H9 (cell line): ENCODE data around the gene KNSTRN. TPM values are rescaled to one million over a fixed set of nuclear protein-coding genes. Genes with fewer than 3 reads are reported as not detected.

Experiments
- DNase-seq: peaks from one replicate; pipeline ENCODE4 v3.0.0-alpha.2; 2017
- H2AFZ ChIP-seq: one replicate; pipeline ENCODE4 v1.6.1; 2013; ENCODE audit warnings: mild to moderate bottlenecking, low read length, control low read depth, moderate library complexity
- H2AK5ac ChIP-seq: 2 replicates; pipeline ENCODE4 v1.6.1; 2013; ENCODE audit warnings: low read length, control low read depth, mixed read lengths; ENCODE audit not compliant: insufficient read length
- H2BK120ac ChIP-seq: one replicate; pipeline ENCODE4 v1.6.1; 2013; ENCODE audit warnings: low read depth, mild to moderate bottlenecking, low read length, control low read depth, inconsistent platforms; ENCODE audit not compliant: poor library complexity, severe bottlenecking
- H2BK12ac ChIP-seq: 2 replicates; pipeline ENCODE4 v1.6.1; 2013; ENCODE audit warnings: low read length, control low read depth, mixed read lengths, low read depth; ENCODE audit not compliant: insufficient read length
- H2BK15ac ChIP-seq: 2 replicates; pipeline ENCODE4 v1.6.1; 2013; ENCODE audit warnings: low read depth, low read length, control low read depth
- H2BK20ac ChIP-seq: one replicate; pipeline ENCODE4 v1.6.1; 2013; ENCODE audit warnings: low read depth, mild to moderate bottlenecking, low read length, control low read depth, inconsistent platforms; ENCODE audit not compliant: poor library complexity, severe bottlenecking
- H2BK5ac ChIP-seq: 2 replicates; pipeline ENCODE4 v1.6.1; 2013; ENCODE audit warnings: low read length, control low read depth, mixed read lengths; ENCODE audit not compliant: insufficient read length
- H3K14ac ChIP-seq: 2 replicates; pipeline ENCODE4 v1.6.1; 2013; ENCODE audit warnings: low read length, control low read depth; ENCODE audit not compliant: insufficient read depth
- H3K18ac ChIP-seq: 2 replicates; pipeline ENCODE4 v1.6.1; 2013; ENCODE audit warnings: low read depth, mild to moderate bottlenecking, mixed read lengths, low read length, control low read depth; ENCODE audit not compliant: insufficient read length
- H3K23ac ChIP-seq: 2 replicates; pipeline ENCODE4 v1.6.1; 2013; ENCODE audit warnings: low read length, control low read depth, mixed read lengths, low read depth; ENCODE audit not compliant: insufficient read length
- H3K23me2 ChIP-seq: 2 replicates; pipeline ENCODE4 v1.6.1; 2013; ENCODE audit warnings: low read depth, mild to moderate bottlenecking, mixed read lengths, low read length, control low read depth; ENCODE audit not compliant: insufficient read length, poor library complexity, severe bottlenecking
- H3K27ac ChIP-seq: 2 replicates; pipeline ENCODE4 v1.5.1; 2013; ENCODE audit warnings: low read length, control low read depth, mixed read lengths, low read depth; ENCODE audit not compliant: insufficient read length
- H3K27me3 ChIP-seq: 2 replicates; pipeline ENCODE4 v1.6.1; 2013; ENCODE audit warnings: low read length, control low read depth, inconsistent platforms; ENCODE audit not compliant: insufficient read depth
- H3K4ac ChIP-seq: 2 replicates; pipeline ENCODE4 v1.6.1; 2013; ENCODE audit warnings: low read depth, mild to moderate bottlenecking, control low read depth, inconsistent platforms, low read length, moderate library complexity
- H3K4me1 ChIP-seq: 2 replicates; pipeline ENCODE4 v1.6.1; 2013; ENCODE audit warnings: low read length, control low read depth, inconsistent platforms; ENCODE audit not compliant: insufficient read depth
- H3K4me2 ChIP-seq: 2 replicates; pipeline ENCODE4 v1.6.1; 2013; ENCODE audit warnings: low read length, control low read depth, mixed read lengths; ENCODE audit not compliant: insufficient read length, insufficient read depth
- H3K56ac ChIP-seq: 2 replicates; pipeline ENCODE4 v1.6.1; 2013; ENCODE audit warnings: low read depth, mild to moderate bottlenecking, mixed read lengths, low read length, control low read depth; ENCODE audit not compliant: insufficient read length
- H3K79me1 ChIP-seq: 2 replicates; pipeline ENCODE4 v1.6.1; 2013; ENCODE audit warnings: low read depth, mild to moderate bottlenecking, moderate library complexity, low read length, control low read depth, inconsistent platforms; ENCODE audit not compliant: insufficient read depth, poor library complexity, severe bottlenecking
- H3K79me2 ChIP-seq: 2 replicates; pipeline ENCODE4 v1.6.1; 2013; ENCODE audit warnings: low read length, control low read depth, inconsistent platforms; ENCODE audit not compliant: insufficient read depth
- H3K9ac ChIP-seq: 2 replicates; pipeline ENCODE4 v1.6.1; 2013; ENCODE audit warnings: low read length, control low read depth, mixed read lengths; ENCODE audit not compliant: insufficient read length; ENCODE audit errors: extremely low read depth
- H3K9me3 ChIP-seq: one replicate; pipeline ENCODE4 v1.6.1; 2013; ENCODE audit warnings: low read depth, low read length, inconsistent platforms; ENCODE audit not compliant: control insufficient read depth
- H3T11ph ChIP-seq: one replicate; pipeline ENCODE4 v1.6.1; 2013; ENCODE audit warnings: mild to moderate bottlenecking, low read length, control low read depth, inconsistent platforms
- H4K20me1 ChIP-seq: one replicate; pipeline ENCODE4 v1.6.1; 2013; ENCODE audit not compliant: control insufficient read depth, insufficient read length, insufficient read depth
- H4K5ac ChIP-seq: 2 replicates; pipeline ENCODE4 v1.6.1; 2013; ENCODE audit warnings: low read depth, mild to moderate bottlenecking, mixed read lengths, low read length, control low read depth; ENCODE audit not compliant: insufficient read length
- H4K8ac ChIP-seq: replicated peaks from 2 replicates; pipeline ENCODE4 v1.6.1; 2013; ENCODE audit warnings: low read length, control low read depth, mixed read lengths, low read depth; ENCODE audit not compliant: insufficient read length
- H4K91ac ChIP-seq: 2 replicates; pipeline ENCODE4 v1.6.1; 2013; ENCODE audit warnings: low read depth, mild to moderate bottlenecking, moderate library complexity, mixed read lengths, low read length, control low read depth; ENCODE audit not compliant: insufficient read length
- H3K27ac Mint-ChIP-seq, 3 experiments: 2 replicates in 2 of 3; 3 replicates in 1 of 3; pipeline ENCODE4 v1.8.0; 2020 to 2021; ENCODE audit warnings: mixed read lengths in 3 of 3, mild to moderate bottlenecking in 1 of 3, moderate library complexity in 1 of 3
- H3K27me3 Mint-ChIP-seq: 2 replicates; pipeline ENCODE4 v1.8.0; 2021; ENCODE audit warnings: low read depth, mild to moderate bottlenecking, moderate library complexity, mixed read lengths
- H3K36me3 Mint-ChIP-seq, 3 experiments: 2 replicates in 2 of 3; 3 replicates in 1 of 3; pipeline ENCODE4 v1.8.0; 2020 to 2021; ENCODE audit warnings: low read depth in 3 of 3, mixed read lengths in 3 of 3; ENCODE audit not compliant: insufficient read depth in 1 of 3
- H3K4me1 Mint-ChIP-seq, 2 experiments: 2 replicates each; pipeline ENCODE4 v1.8.0; 2020; ENCODE audit warnings: mixed read lengths in 2 of 2
- H3K4me3 Mint-ChIP-seq, 2 experiments: 2 replicates in 1 of 2; 3 replicates in 1 of 2; pipeline ENCODE4 v1.8.0; 2020 to 2021; ENCODE audit warnings: mild to moderate bottlenecking in 2 of 2, mixed read lengths in 2 of 2, moderate library complexity in 1 of 2
- H3K9me3 Mint-ChIP-seq, 2 experiments: 2 replicates in 1 of 2; 3 replicates in 1 of 2; pipeline ENCODE4 v1.8.0; 2020; ENCODE audit warnings: mild to moderate bottlenecking in 2 of 2, mixed read lengths in 2 of 2, moderate library complexity in 1 of 2
- CTCF ChIP-seq: fragments of 200-600 bp; sonication (generic); conservative IDR thresholded peaks from 3 replicates; pipeline ENCODE4 v1.8.0; 2021; ENCODE audit warnings: antibody characterized with exemption, mild to moderate bottlenecking
- WGBS: extraction: QIAGEN DNeasy Blood & Tissue Kit; methylation state at CpG from one replicate; pipeline ENCODE4 v1.1.7; 2013; ENCODE audit warnings: missing lambda C conversion rate, low lambda C conversion rate, mixed read lengths; ENCODE audit not compliant: insufficient read length; ENCODE audit errors: extremely low coverage; 5-methylcytosine and 5-hydroxymethylcytosine counted together
- total RNA-seq: library from RNA; stranded (reverse); gene quantifications from 2 replicates; pipeline ENCODE4 v1.2.1, GENCODE V29; 2021

KNSTRN gene
- total RNA-seq, 1 experiment from 2014 or later: 53.9 TPM

- H3K56ac ChIP-seq: no peak overlapping the region
- H2AFZ ChIP-seq: no peak overlapping the region
- DNase-seq: no peak
- Mint-ChIP-seq H3K4me3 (no peak overlapping the region), H3K27ac (no peak overlapping the region), H3K36me3 (no peaks in the 10 kb centered on the region), H3K27me3 (peaks cover 51% of the 10 kb centered on the region), H3K4me1 (peaks cover 23 to 24% of the 10 kb centered on the region in 2 experiments), H3K9me3 (peaks cover 0 to 2% of the 10 kb centered on the region in 2 experiments; a peak in 1 of 5 replicates)
- H2BK20ac ChIP-seq: no peak overlapping the region
- no peak overlapping the region for H2AK5ac ChIP-seq
- H4K5ac ChIP-seq: no peak overlapping the region
- no peak overlapping the region for H4K91ac ChIP-seq
- peaks cover 6% of the 10 kb centered on the region; the same call in 1 of the 2 replicates for H3K4me1 ChIP-seq
- H4K8ac ChIP-seq: no peak overlapping the region
- no peaks in the 10 kb centered on the region for H3K9me3 ChIP-seq
- no peak for TF ChIP-seq CTCF
- no peak overlapping the region for H2BK5ac ChIP-seq
- no peak overlapping the region for H2BK15ac ChIP-seq
- no peak overlapping the region for H3T11ph ChIP-seq
- no peak overlapping the region for H3K14ac ChIP-seq
- H3K27me3 ChIP-seq: no peaks in the 10 kb centered on the region; the same call in 1 of the 2 replicates
- H3K79me2 ChIP-seq: no peaks in the 10 kb centered on the region
- no peak overlapping the region for H3K4me2 ChIP-seq
- no peaks in the 10 kb centered on the region for H3K79me1 ChIP-seq
- H2BK120ac ChIP-seq: no peak overlapping the region
- H3K9ac ChIP-seq: no peak overlapping the region
- H3K23me2 ChIP-seq: no peaks in the 10 kb centered on the region
- H4K20me1 ChIP-seq: no peaks in the 10 kb centered on the region
- H2BK12ac ChIP-seq: no peak overlapping the region
- H3K23ac ChIP-seq: no peak overlapping the region
- WGBS: no CpG with 5 or more reads among the region's 13 CpGs
- H3K27ac ChIP-seq: no peak overlapping the region
- H3K4ac ChIP-seq: no peak overlapping the region
- no peak overlapping the region for H3K18ac ChIP-seq
These were observed 12.6 kb upstream of the KNSTRN start for GRCh38 chr15:40369971-40370370.
